H9 (cell line): ENCODE data around the gene F13B. TPM values are rescaled to one million over a fixed set of nuclear protein-coding genes. Genes with fewer than 3 reads are reported as not detected.
"Not testable (repeated sequence)": the region's sequence is repeated elsewhere in the genome, so short reads cannot be mapped to it uniquely, and the experiment has no call there.

Experiments used
- DNase-seq: peaks from one replicate; pipeline ENCODE4 v3.0.0-alpha.2; 2017
- H2AFZ ChIP-seq: one replicate; pipeline ENCODE4 v1.6.1; 2013; ENCODE audit warnings: mild to moderate bottlenecking, low read length, control low read depth, moderate library complexity
- H2AK5ac ChIP-seq: 2 replicates; pipeline ENCODE4 v1.6.1; 2013; ENCODE audit warnings: low read length, control low read depth, mixed read lengths; ENCODE audit not compliant: insufficient read length
- H2BK120ac ChIP-seq: one replicate; pipeline ENCODE4 v1.6.1; 2013; ENCODE audit warnings: low read depth, mild to moderate bottlenecking, low read length, control low read depth, inconsistent platforms; ENCODE audit not compliant: poor library complexity, severe bottlenecking
- H2BK12ac ChIP-seq: 2 replicates; pipeline ENCODE4 v1.6.1; 2013; ENCODE audit warnings: low read length, control low read depth, mixed read lengths, low read depth; ENCODE audit not compliant: insufficient read length
- H2BK15ac ChIP-seq: 2 replicates; pipeline ENCODE4 v1.6.1; 2013; ENCODE audit warnings: low read depth, low read length, control low read depth
- H2BK20ac ChIP-seq: one replicate; pipeline ENCODE4 v1.6.1; 2013; ENCODE audit warnings: low read depth, mild to moderate bottlenecking, low read length, control low read depth, inconsistent platforms; ENCODE audit not compliant: poor library complexity, severe bottlenecking
- H2BK5ac ChIP-seq: 2 replicates; pipeline ENCODE4 v1.6.1; 2013; ENCODE audit warnings: low read length, control low read depth, mixed read lengths; ENCODE audit not compliant: insufficient read length
- H3K14ac ChIP-seq: 2 replicates; pipeline ENCODE4 v1.6.1; 2013; ENCODE audit warnings: low read length, control low read depth; ENCODE audit not compliant: insufficient read depth
- H3K18ac ChIP-seq: 2 replicates; pipeline ENCODE4 v1.6.1; 2013; ENCODE audit warnings: low read depth, mild to moderate bottlenecking, mixed read lengths, low read length, control low read depth; ENCODE audit not compliant: insufficient read length
- H3K23ac ChIP-seq: 2 replicates; pipeline ENCODE4 v1.6.1; 2013; ENCODE audit warnings: low read length, control low read depth, mixed read lengths, low read depth; ENCODE audit not compliant: insufficient read length
- H3K23me2 ChIP-seq: 2 replicates; pipeline ENCODE4 v1.6.1; 2013; ENCODE audit warnings: low read depth, mild to moderate bottlenecking, mixed read lengths, low read length, control low read depth; ENCODE audit not compliant: insufficient read length, poor library complexity, severe bottlenecking
- H3K27ac ChIP-seq: 2 replicates; pipeline ENCODE4 v1.5.1; 2013; ENCODE audit warnings: low read length, control low read depth, mixed read lengths, low read depth; ENCODE audit not compliant: insufficient read length
- H3K27me3 ChIP-seq: 2 replicates; pipeline ENCODE4 v1.6.1; 2013; ENCODE audit warnings: low read length, control low read depth, inconsistent platforms; ENCODE audit not compliant: insufficient read depth
- H3K4ac ChIP-seq: 2 replicates; pipeline ENCODE4 v1.6.1; 2013; ENCODE audit warnings: low read depth, mild to moderate bottlenecking, control low read depth, inconsistent platforms, low read length, moderate library complexity
- H3K4me1 ChIP-seq: 2 replicates; pipeline ENCODE4 v1.6.1; 2013; ENCODE audit warnings: low read length, control low read depth, inconsistent platforms; ENCODE audit not compliant: insufficient read depth
- H3K4me2 ChIP-seq: 2 replicates; pipeline ENCODE4 v1.6.1; 2013; ENCODE audit warnings: low read length, control low read depth, mixed read lengths; ENCODE audit not compliant: insufficient read length, insufficient read depth
- H3K56ac ChIP-seq: 2 replicates; pipeline ENCODE4 v1.6.1; 2013; ENCODE audit warnings: low read depth, mild to moderate bottlenecking, mixed read lengths, low read length, control low read depth; ENCODE audit not compliant: insufficient read length
- H3K79me1 ChIP-seq: 2 replicates; pipeline ENCODE4 v1.6.1; 2013; ENCODE audit warnings: low read depth, mild to moderate bottlenecking, moderate library complexity, low read length, control low read depth, inconsistent platforms; ENCODE audit not compliant: insufficient read depth, poor library complexity, severe bottlenecking
- H3K79me2 ChIP-seq: 2 replicates; pipeline ENCODE4 v1.6.1; 2013; ENCODE audit warnings: low read length, control low read depth, inconsistent platforms; ENCODE audit not compliant: insufficient read depth
- H3K9ac ChIP-seq: 2 replicates; pipeline ENCODE4 v1.6.1; 2013; ENCODE audit warnings: low read length, control low read depth, mixed read lengths; ENCODE audit not compliant: insufficient read length; ENCODE audit errors: extremely low read depth
- H3K9me3 ChIP-seq: one replicate; pipeline ENCODE4 v1.6.1; 2013; ENCODE audit warnings: low read depth, low read length, inconsistent platforms; ENCODE audit not compliant: control insufficient read depth
- H3T11ph ChIP-seq: one replicate; pipeline ENCODE4 v1.6.1; 2013; ENCODE audit warnings: mild to moderate bottlenecking, low read length, control low read depth, inconsistent platforms
- H4K20me1 ChIP-seq: one replicate; pipeline ENCODE4 v1.6.1; 2013; ENCODE audit not compliant: control insufficient read depth, insufficient read length, insufficient read depth
- H4K5ac ChIP-seq: 2 replicates; pipeline ENCODE4 v1.6.1; 2013; ENCODE audit warnings: low read depth, mild to moderate bottlenecking, mixed read lengths, low read length, control low read depth; ENCODE audit not compliant: insufficient read length
- H4K8ac ChIP-seq: replicated peaks from 2 replicates; pipeline ENCODE4 v1.6.1; 2013; ENCODE audit warnings: low read length, control low read depth, mixed read lengths, low read depth; ENCODE audit not compliant: insufficient read length
- H4K91ac ChIP-seq: 2 replicates; pipeline ENCODE4 v1.6.1; 2013; ENCODE audit warnings: low read depth, mild to moderate bottlenecking, moderate library complexity, mixed read lengths, low read length, control low read depth; ENCODE audit not compliant: insufficient read length
- H3K27ac Mint-ChIP-seq, 3 experiments: 2 replicates in 2 of 3; 3 replicates in 1 of 3; pipeline ENCODE4 v1.8.0; 2020 to 2021; ENCODE audit warnings: mixed read lengths in 3 of 3, mild to moderate bottlenecking in 1 of 3, moderate library complexity in 1 of 3
- H3K27me3 Mint-ChIP-seq: 2 replicates; pipeline ENCODE4 v1.8.0; 2021; ENCODE audit warnings: low read depth, mild to moderate bottlenecking, moderate library complexity, mixed read lengths
- H3K36me3 Mint-ChIP-seq, 3 experiments: 2 replicates in 2 of 3; 3 replicates in 1 of 3; pipeline ENCODE4 v1.8.0; 2020 to 2021; ENCODE audit warnings: low read depth in 3 of 3, mixed read lengths in 3 of 3; ENCODE audit not compliant: insufficient read depth in 1 of 3
- H3K4me1 Mint-ChIP-seq, 2 experiments: 2 replicates each; pipeline ENCODE4 v1.8.0; 2020; ENCODE audit warnings: mixed read lengths in 2 of 2
- H3K4me3 Mint-ChIP-seq, 2 experiments: 2 replicates in 1 of 2; 3 replicates in 1 of 2; pipeline ENCODE4 v1.8.0; 2020 to 2021; ENCODE audit warnings: mild to moderate bottlenecking in 2 of 2, mixed read lengths in 2 of 2, moderate library complexity in 1 of 2
- H3K9me3 Mint-ChIP-seq, 2 experiments: 2 replicates in 1 of 2; 3 replicates in 1 of 2; pipeline ENCODE4 v1.8.0; 2020; ENCODE audit warnings: mild to moderate bottlenecking in 2 of 2, mixed read lengths in 2 of 2, moderate library complexity in 1 of 2
- WGBS: extraction: QIAGEN DNeasy Blood & Tissue Kit; methylation state at CpG from one replicate; pipeline ENCODE4 v1.1.7; 2013; ENCODE audit warnings: missing lambda C conversion rate, low lambda C conversion rate, mixed read lengths; ENCODE audit not compliant: insufficient read length; ENCODE audit errors: extremely low coverage; 5-methylcytosine and 5-hydroxymethylcytosine counted together
- total RNA-seq: library from RNA; stranded (reverse); gene quantifications from 2 replicates; pipeline ENCODE4 v1.2.1, GENCODE V29; 2021
- TF ChIP-seq, protein P1 (sequence below): fragments of 200-600 bp; sonication (generic); conservative IDR thresholded peaks from 3 replicates; pipeline ENCODE4 v1.8.0; 2021; ENCODE audit warnings: antibody characterized with exemption, mild to moderate bottlenecking

The F13B gene
- total RNA-seq, 1 experiment from 2014 or later: not detected

DNA sequence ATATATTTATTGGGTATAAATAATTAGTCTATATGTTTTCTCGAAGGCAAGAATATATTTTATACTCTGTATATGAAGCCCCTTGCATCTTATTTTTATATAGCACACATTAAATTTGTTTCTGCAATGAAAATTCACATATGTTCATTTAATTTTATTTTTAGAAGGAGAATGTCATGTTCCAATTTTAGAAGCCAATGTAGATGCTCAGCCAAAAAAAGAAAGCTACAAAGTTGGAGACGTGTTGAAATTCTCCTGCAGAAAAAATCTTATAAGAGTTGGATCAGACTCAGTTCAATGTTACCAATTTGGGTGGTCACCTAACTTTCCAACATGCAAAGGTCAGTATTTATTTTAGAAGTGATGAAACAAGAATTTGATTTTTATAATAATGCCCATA is 73.1 kb downstream of the F13B start:
- no CpG with 5 or more reads among the region's 2 CpGs for WGBS
- no peak overlapping the region for H4K8ac ChIP-seq

DNA sequence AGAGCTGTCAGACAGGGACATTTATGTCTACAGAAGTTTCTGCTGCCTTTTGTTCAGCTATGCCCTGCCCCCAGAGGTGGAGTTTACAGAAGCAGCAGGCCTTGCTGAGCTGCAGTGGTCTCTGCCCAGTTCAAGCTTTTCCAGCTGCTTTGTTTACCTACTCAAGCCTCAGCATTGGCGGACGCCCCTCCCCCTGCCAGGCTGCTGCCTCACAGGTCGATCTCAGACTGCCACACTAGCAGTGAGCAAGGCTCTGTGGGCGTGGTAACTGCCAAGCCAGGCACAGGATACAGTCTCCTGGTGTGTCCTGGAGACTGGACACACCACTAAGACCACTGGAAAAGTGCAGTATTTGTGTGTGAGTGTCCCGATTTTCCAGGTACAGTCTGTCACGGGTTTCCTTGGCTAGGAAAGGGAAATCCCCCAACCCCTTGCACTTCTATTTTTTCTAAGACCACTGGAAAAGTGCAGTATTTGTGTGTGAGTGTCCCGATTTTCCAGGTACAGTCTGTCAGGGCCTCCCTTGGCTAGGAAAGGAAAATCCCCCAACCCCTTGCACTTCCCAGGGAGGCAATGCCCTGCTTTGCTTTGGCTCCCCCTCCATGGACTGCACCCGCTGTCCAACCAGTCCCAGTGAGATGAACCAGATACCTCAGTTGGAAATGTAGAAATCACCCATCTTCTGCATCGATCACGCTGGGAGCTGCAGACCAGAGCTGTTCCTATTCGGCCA is 75.0 kb downstream of the F13B start:
- no CpG with 5 or more reads among the region's 11 CpGs for WGBS
- peak overlapping the region; percentile 1 for H2AFZ ChIP-seq
- not testable (repeated sequence) for H3K9me3 ChIP-seq

More for the DNA sequence above, 73.1 kb downstream of the F13B start:
- Histone ChIP-seq H3K18ac (no peak overlapping the region), H3K79me1 (no peaks in the 10 kb centered on the region), H3K23ac (no peak overlapping the region), H3K4me1 (no peaks in the 10 kb centered on the region; the same call in 1 of the 2 replicates), H3K4me2 (no peak overlapping the region), H3K4ac (no peak overlapping the region), H3K56ac (no peak overlapping the region), H2BK5ac (no peak overlapping the region), H2BK20ac (no peak overlapping the region), H2BK12ac (no peak overlapping the region), H3T11ph (no peak overlapping the region), H3K9me3 (no peaks in the 10 kb centered on the region), H3K9ac (no peak overlapping the region), H2AK5ac (no peak overlapping the region), H4K91ac (no peak overlapping the region), H3K27me3 (no peaks in the 10 kb centered on the region), H4K5ac (no peak overlapping the region), H2AFZ (no peak overlapping the region), H3K27ac (no peak overlapping the region), H4K20me1 (no peaks in the 10 kb centered on the region), H3K79me2 (no peaks in the 10 kb centered on the region), H3K14ac (no peak overlapping the region), H2BK120ac (no peak overlapping the region), H3K23me2 (no peaks in the 10 kb centered on the region), H2BK15ac (no peak overlapping the region)
- no peak for DNase-seq
- TF ChIP-seq, protein P1, sequence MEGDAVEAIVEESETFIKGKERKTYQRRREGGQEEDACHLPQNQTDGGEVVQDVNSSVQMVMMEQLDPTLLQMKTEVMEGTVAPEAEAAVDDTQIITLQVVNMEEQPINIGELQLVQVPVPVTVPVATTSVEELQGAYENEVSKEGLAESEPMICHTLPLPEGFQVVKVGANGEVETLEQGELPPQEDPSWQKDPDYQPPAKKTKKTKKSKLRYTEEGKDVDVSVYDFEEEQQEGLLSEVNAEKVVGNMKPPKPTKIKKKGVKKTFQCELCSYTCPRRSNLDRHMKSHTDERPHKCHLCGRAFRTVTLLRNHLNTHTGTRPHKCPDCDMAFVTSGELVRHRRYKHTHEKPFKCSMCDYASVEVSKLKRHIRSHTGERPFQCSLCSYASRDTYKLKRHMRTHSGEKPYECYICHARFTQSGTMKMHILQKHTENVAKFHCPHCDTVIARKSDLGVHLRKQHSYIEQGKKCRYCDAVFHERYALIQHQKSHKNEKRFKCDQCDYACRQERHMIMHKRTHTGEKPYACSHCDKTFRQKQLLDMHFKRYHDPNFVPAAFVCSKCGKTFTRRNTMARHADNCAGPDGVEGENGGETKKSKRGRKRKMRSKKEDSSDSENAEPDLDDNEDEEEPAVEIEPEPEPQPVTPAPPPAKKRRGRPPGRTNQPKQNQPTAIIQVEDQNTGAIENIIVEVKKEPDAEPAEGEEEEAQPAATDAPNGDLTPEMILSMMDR: no peak
- Mint-ChIP-seq H3K27ac (no peak overlapping the region), H3K27me3 (no peaks in the 10 kb centered on the region), H3K9me3 (peaks cover 0 to 5% of the 10 kb centered on the region in 2 experiments; a peak in 1 of 5 replicates), H3K4me1 (peaks cover 12 to 16% of the 10 kb centered on the region in 2 experiments), H3K36me3 (peaks cover 0 to 6% (median 0%) of the 10 kb centered on the region in 3 experiments; a peak in 1 of 7 replicates), H3K4me3 (no peak overlapping the region)

More for the DNA sequence above, 75.0 kb downstream of the F13B start:
- not testable (repeated sequence) for H4K8ac ChIP-seq, H3K4ac ChIP-seq, H2BK120ac ChIP-seq, H2BK12ac ChIP-seq, H3K27me3 ChIP-seq, H3K79me1 ChIP-seq, H2AK5ac ChIP-seq, H4K20me1 ChIP-seq, H3K14ac ChIP-seq, H3K27ac ChIP-seq, H3T11ph ChIP-seq, H3K23me2 ChIP-seq, H3K9me3 Mint-ChIP-seq, H2BK20ac ChIP-seq, H4K91ac ChIP-seq, H3K36me3 Mint-ChIP-seq, H2BK5ac ChIP-seq, H2BK15ac ChIP-seq, H3K56ac ChIP-seq, H3K79me2 ChIP-seq, H3K27me3 Mint-ChIP-seq, H4K5ac ChIP-seq, H3K23ac ChIP-seq, H3K4me1 ChIP-seq, H3K9ac ChIP-seq
- peak; percentile 95 for DNase-seq
- Histone ChIP-seq H3K4me2 (peak overlapping the region; percentile 35), H3K18ac (peak overlapping the region; percentile 42)
- peak overlapping the region; percentile 83 to 95 (median 91); a peak in 5 of 7 replicates for H3K27ac Mint-ChIP-seq
- H3K4me3 Mint-ChIP-seq: peak overlapping the region; percentile 38 to 40; a peak in 3 of 5 replicates
- peaks cover 12 to 16% of the 10 kb centered on the region in 2 experiments for H3K4me1 Mint-ChIP-seq
